ENCODE measurements around the gene ANKRD62. TPM values are rescaled to one million over a fixed set of nuclear protein-coding genes. Genes with fewer than 3 reads are reported as not detected.

The ANKRD62 gene
- total and polyA plus RNA-seq, 4 donors: under 0.01 TPM; not detected in 3

DNA sequence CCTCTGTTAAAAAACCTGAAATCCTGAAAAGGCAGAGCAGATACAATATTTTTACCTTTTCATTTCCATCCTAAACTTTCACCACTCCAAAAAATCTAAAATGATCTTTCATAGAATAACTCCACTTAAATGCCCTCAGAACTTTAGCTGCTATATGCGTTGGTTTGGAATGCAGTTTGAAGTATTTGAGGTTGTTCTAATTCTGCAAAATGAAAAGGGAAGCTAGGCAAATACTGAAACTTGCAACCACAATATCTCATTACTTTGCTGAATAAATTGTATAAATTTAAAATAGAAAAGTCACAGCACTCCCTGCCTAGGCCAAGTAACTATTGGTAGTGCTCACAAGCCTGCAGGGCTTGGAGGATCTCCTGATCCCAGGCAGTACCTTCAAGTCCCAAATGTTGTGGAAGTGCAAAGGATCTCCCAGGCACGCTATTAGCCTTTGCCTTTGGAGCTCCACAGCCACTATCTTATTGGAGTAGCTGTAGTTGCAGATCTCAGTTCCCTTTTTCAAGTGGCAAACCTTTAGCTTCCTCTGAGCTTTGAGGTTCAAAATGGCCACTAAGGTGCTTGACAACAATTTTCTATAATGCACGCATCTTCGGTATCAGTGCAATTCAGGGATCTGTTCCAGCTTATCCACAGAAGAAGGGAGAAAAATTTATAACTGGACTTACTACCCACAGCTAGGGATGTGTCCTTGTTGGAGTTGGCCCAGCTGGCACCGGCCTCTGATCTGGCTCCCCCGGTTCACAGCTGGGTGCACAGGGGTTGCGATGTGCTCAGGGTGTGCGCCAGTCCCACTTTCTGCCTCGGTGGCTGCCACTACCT lies 43.4 kb upstream of the ANKRD62 start:
- no peaks in the 10 kb centered on the region for H3K4me1 ChIP-seq (ENCODE audit: control insufficient read depth in 4 of 4, insufficient read depth in 4 of 4, low read length in 3 of 4)
- no peaks in the 10 kb centered on the region for H3K36me3 ChIP-seq (ENCODE audit: control insufficient read depth in 4 of 4, insufficient read depth in 3 of 4, low read depth in 1 of 4, low read length in 3 of 4)
- H3K4me3 ChIP-seq (ENCODE audit: low read depth in 1 of 3, low read length in 3 of 3): no peak overlapping the region
- no peak overlapping the region for H3K27ac ChIP-seq (ENCODE audit: low read depth in 1 of 2, low read length in 2 of 2)
- H3K27me3 ChIP-seq (ENCODE audit: control insufficient read depth in 4 of 4, insufficient read depth in 4 of 4, low read length in 3 of 4): no peaks in the 10 kb centered on the region
- 73% methylated on average over 9 of the region's 9 CpGs for WGBS
- TF ChIP-seq, protein P1, sequence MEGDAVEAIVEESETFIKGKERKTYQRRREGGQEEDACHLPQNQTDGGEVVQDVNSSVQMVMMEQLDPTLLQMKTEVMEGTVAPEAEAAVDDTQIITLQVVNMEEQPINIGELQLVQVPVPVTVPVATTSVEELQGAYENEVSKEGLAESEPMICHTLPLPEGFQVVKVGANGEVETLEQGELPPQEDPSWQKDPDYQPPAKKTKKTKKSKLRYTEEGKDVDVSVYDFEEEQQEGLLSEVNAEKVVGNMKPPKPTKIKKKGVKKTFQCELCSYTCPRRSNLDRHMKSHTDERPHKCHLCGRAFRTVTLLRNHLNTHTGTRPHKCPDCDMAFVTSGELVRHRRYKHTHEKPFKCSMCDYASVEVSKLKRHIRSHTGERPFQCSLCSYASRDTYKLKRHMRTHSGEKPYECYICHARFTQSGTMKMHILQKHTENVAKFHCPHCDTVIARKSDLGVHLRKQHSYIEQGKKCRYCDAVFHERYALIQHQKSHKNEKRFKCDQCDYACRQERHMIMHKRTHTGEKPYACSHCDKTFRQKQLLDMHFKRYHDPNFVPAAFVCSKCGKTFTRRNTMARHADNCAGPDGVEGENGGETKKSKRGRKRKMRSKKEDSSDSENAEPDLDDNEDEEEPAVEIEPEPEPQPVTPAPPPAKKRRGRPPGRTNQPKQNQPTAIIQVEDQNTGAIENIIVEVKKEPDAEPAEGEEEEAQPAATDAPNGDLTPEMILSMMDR (IDR thresholded peaks at IDR 0.05; ENCODE audit: low read depth, low read length, missing input control): no peak
- TF ChIP-seq, protein P2, sequence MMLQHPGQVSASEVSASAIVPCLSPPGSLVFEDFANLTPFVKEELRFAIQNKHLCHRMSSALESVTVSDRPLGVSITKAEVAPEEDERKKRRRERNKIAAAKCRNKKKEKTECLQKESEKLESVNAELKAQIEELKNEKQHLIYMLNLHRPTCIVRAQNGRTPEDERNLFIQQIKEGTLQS (IDR thresholded peaks at IDR 0.05): no peak
- TF ChIP-seq FOXA1 (IDR thresholded peaks at IDR 0.05): no peak
- no peak for TF ChIP-seq YY1 (IDR thresholded peaks at IDR 0.05)
- TF ChIP-seq, protein P3, sequence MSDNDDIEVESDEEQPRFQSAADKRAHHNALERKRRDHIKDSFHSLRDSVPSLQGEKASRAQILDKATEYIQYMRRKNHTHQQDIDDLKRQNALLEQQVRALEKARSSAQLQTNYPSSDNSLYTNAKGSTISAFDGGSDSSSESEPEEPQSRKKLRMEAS (IDR thresholded peaks at IDR 0.05): no peak
- no peak for TF ChIP-seq SP1 (IDR thresholded peaks at IDR 0.05)
- TF ChIP-seq JUND (IDR thresholded peaks at IDR 0.05): no peak
- TF ChIP-seq NR2F2 (IDR thresholded peaks at IDR 0.05): no peak
- TF ChIP-seq RXRA (IDR thresholded peaks at IDR 0.05): no peak
- TF ChIP-seq RAD21 (IDR thresholded peaks at IDR 0.05): no peak
- no peak for TF ChIP-seq EGR1 (IDR thresholded peaks at IDR 0.05; ENCODE audit: low read depth in 2 of 2)
- no peak for TF ChIP-seq HNF4A (conservative IDR thresholded peaks at IDR 0.05)
- no peak overlapping the region for H3K9ac ChIP-seq (ENCODE audit: low read depth in 1 of 2, low read length in 2 of 2)
- no peak for DNase-seq (ENCODE audit: low spot score)
- H3K9me3 ChIP-seq (ENCODE audit: control insufficient read depth in 4 of 4, low read length in 3 of 4): no peaks in the 10 kb centered on the region

DNA sequence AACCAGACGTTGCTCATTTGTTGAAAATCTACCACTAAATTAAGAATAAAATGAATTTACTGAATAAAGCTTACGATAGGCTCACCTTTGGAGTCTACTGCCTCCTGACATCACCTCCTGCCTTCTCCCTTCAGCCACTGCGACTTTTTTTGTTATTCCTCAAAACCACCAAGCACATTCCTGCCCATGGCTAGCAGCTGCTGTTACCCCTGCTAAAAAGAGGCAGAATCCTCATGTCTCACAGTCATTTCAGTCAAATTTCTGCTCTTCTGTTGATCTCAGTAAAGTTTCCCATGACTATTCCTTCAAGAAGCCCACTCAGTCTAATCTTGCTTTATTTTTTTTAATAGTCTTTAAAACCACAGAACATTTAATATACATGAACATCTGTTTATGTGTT lies 40.8 kb upstream of the ANKRD62 start:
- Histone ChIP-seq H3K9me3 (ENCODE audit: control insufficient read depth in 4 of 4, low read length in 3 of 4) (no peaks in the 10 kb centered on the region), H3K27me3 (ENCODE audit: control insufficient read depth in 4 of 4, insufficient read depth in 4 of 4, low read length in 3 of 4) (no peaks in the 10 kb centered on the region), H3K27ac (ENCODE audit: low read depth in 1 of 2, low read length in 2 of 2) (no peak overlapping the region), H3K4me1 (ENCODE audit: control insufficient read depth in 4 of 4, insufficient read depth in 4 of 4, low read length in 3 of 4) (no peaks in the 10 kb centered on the region), H3K9ac (ENCODE audit: low read depth in 1 of 2, low read length in 2 of 2) (no peak overlapping the region), H3K4me3 (ENCODE audit: low read depth in 1 of 3, low read length in 3 of 3) (no peak overlapping the region), H3K36me3 (ENCODE audit: control insufficient read depth in 4 of 4, insufficient read depth in 3 of 4, low read depth in 1 of 4, low read length in 3 of 4) (no peaks in the 10 kb centered on the region)
- WGBS: 78% methylated on average over 3 of the region's 3 CpGs
- TF ChIP-seq, protein P4, sequence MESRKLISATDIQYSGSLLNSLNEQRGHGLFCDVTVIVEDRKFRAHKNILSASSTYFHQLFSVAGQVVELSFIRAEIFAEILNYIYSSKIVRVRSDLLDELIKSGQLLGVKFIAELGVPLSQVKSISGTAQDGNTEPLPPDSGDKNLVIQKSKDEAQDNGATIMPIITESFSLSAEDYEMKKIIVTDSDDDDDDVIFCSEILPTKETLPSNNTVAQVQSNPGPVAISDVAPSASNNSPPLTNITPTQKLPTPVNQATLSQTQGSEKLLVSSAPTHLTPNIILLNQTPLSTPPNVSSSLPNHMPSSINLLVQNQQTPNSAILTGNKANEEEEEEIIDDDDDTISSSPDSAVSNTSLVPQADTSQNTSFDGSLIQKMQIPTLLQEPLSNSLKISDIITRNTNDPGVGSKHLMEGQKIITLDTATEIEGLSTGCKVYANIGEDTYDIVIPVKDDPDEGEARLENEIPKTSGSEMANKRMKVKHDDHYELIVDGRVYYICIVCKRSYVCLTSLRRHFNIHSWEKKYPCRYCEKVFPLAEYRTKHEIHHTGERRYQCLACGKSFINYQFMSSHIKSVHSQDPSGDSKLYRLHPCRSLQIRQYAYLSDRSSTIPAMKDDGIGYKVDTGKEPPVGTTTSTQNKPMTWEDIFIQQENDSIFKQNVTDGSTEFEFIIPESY (IDR thresholded peaks at IDR 0.05): no peak
- TF ChIP-seq RAD21 (IDR thresholded peaks at IDR 0.05): no peak
- TF ChIP-seq TAF1 (conservative IDR thresholded peaks at IDR 0.05): no peak
- TF ChIP-seq FOXA2 (IDR thresholded peaks at IDR 0.05): no peak
- TF ChIP-seq HNF4A (conservative IDR thresholded peaks at IDR 0.05): no peak
- TF ChIP-seq RXRA (IDR thresholded peaks at IDR 0.05): no peak
- no peak for TF ChIP-seq GABPA (IDR thresholded peaks at IDR 0.05 in 1 of 2, conservative IDR thresholded peaks at IDR 0.05 in 1 of 2)
- no peak for TF ChIP-seq YY1 (IDR thresholded peaks at IDR 0.05)
- TF ChIP-seq JUND (IDR thresholded peaks at IDR 0.05): no peak
- TF ChIP-seq NR2F2 (IDR thresholded peaks at IDR 0.05): no peak
- TF ChIP-seq, protein P3 (IDR thresholded peaks at IDR 0.05): no peak
- no peak for TF ChIP-seq EGR1 (IDR thresholded peaks at IDR 0.05; ENCODE audit: low read depth in 2 of 2)
- TF ChIP-seq FOXA1 (IDR thresholded peaks at IDR 0.05): no peak
- TF ChIP-seq HNF4G (IDR thresholded peaks at IDR 0.05): no peak
- TF ChIP-seq, protein P1 (IDR thresholded peaks at IDR 0.05; ENCODE audit: low read depth, low read length, missing input control): no peak
- TF ChIP-seq, protein P2 (IDR thresholded peaks at IDR 0.05): no peak
- TF ChIP-seq, protein P5, sequence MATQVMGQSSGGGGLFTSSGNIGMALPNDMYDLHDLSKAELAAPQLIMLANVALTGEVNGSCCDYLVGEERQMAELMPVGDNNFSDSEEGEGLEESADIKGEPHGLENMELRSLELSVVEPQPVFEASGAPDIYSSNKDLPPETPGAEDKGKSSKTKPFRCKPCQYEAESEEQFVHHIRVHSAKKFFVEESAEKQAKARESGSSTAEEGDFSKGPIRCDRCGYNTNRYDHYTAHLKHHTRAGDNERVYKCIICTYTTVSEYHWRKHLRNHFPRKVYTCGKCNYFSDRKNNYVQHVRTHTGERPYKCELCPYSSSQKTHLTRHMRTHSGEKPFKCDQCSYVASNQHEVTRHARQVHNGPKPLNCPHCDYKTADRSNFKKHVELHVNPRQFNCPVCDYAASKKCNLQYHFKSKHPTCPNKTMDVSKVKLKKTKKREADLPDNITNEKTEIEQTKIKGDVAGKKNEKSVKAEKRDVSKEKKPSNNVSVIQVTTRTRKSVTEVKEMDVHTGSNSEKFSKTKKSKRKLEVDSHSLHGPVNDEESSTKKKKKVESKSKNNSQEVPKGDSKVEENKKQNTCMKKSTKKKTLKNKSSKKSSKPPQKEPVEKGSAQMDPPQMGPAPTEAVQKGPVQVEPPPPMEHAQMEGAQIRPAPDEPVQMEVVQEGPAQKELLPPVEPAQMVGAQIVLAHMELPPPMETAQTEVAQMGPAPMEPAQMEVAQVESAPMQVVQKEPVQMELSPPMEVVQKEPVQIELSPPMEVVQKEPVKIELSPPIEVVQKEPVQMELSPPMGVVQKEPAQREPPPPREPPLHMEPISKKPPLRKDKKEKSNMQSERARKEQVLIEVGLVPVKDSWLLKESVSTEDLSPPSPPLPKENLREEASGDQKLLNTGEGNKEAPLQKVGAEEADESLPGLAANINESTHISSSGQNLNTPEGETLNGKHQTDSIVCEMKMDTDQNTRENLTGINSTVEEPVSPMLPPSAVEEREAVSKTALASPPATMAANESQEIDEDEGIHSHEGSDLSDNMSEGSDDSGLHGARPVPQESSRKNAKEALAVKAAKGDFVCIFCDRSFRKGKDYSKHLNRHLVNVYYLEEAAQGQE (IDR thresholded peaks at IDR 0.05): no peak
- DNase-seq (ENCODE audit: low spot score): no peak
